ENCODE measurements around the gene OR10C1. TPM values are rescaled to one million over a fixed set of nuclear protein-coding genes. Genes with fewer than 3 reads are reported as not detected.

Gene OR10C1
- total RNA-seq, 1 donor from 2014 or later = not detected

DNA sequence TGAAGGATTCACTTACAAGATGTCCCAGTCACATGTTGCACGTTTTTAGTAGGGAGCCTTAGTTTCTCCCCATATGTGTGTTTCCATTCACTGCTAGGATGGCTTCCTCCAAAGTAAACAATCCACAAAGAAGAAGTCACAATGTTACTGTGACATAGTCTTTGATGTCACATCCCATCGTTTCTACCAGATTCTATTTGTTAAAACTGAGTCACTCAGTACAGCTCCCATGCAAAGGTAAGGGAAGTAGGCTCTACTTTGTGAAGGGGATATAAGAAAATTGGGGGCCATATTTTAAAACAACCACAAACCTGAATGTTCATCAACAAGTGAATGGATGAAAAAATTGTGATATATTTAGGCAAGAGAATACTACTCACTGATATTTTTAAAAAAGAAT lies 17.9 kb downstream of the OR10C1 start, which contains the start of the genes OR11A1 and OR2H1:
Gene OR11A1, minus strand, starts transcription at position 101 of the 400 bp plus-strand sequence. CDS start 29,430 bp downstream, outside the sequence.
Gene OR2H1, plus strand, starts transcription at position 185 of the 400 bp plus-strand sequence. CDS start 4,615 bp downstream, outside the sequence.
- no peak for DNase-seq (ENCODE audit: low read depth)
- TF ChIP-seq, protein P1, sequence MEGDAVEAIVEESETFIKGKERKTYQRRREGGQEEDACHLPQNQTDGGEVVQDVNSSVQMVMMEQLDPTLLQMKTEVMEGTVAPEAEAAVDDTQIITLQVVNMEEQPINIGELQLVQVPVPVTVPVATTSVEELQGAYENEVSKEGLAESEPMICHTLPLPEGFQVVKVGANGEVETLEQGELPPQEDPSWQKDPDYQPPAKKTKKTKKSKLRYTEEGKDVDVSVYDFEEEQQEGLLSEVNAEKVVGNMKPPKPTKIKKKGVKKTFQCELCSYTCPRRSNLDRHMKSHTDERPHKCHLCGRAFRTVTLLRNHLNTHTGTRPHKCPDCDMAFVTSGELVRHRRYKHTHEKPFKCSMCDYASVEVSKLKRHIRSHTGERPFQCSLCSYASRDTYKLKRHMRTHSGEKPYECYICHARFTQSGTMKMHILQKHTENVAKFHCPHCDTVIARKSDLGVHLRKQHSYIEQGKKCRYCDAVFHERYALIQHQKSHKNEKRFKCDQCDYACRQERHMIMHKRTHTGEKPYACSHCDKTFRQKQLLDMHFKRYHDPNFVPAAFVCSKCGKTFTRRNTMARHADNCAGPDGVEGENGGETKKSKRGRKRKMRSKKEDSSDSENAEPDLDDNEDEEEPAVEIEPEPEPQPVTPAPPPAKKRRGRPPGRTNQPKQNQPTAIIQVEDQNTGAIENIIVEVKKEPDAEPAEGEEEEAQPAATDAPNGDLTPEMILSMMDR (conservative IDR thresholded peaks at IDR 0.05; ENCODE audit: low read depth, low read length) = no peak
- no peak within 1 kb of the TSS for H3K4me3 ChIP-seq (ENCODE audit: low read depth, low read length)

DNA sequence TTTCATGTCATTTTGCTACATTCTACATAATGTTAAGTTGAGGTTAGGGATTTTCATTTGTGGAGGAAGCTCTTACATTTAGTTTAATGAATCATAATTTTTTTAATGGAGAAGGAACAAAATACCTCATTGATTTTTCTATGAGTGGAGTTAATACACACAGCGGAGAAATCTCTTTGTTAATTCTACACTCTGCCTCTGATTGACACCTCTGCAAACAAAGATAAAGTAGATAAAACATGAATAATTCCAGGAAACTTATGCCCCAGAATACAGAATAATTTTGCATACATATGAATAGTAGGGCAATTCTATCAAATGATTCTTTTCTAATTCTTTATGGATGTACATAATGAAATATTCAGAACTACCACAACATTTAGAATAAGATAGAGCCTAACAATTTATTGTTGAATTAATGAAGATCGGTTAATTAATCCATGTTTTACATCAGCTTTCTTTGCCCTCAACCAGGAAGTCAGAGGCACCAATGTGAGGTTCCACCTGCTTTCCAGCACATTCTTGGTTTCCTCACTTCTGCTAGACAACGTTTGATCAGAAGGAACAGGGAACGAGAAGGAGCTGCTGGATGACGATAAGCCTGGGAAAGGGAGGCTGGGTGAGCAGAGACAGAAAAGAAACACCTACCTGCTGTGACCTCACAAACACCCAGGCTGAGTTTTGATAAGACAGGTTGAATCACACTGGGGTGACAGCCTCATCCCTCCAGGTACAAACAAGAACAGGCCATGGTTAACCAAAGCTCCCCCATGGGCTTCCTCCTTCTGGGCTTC lies 22.1 kb downstream of the OR10C1 start:
- no peak for DNase-seq (ENCODE audit: low read depth)
- no peak overlapping the region for H3K4me3 ChIP-seq (ENCODE audit: low read depth, low read length)
- TF ChIP-seq, protein P1 (conservative IDR thresholded peaks at IDR 0.05; ENCODE audit: low read depth, low read length) = no peak

DNA sequence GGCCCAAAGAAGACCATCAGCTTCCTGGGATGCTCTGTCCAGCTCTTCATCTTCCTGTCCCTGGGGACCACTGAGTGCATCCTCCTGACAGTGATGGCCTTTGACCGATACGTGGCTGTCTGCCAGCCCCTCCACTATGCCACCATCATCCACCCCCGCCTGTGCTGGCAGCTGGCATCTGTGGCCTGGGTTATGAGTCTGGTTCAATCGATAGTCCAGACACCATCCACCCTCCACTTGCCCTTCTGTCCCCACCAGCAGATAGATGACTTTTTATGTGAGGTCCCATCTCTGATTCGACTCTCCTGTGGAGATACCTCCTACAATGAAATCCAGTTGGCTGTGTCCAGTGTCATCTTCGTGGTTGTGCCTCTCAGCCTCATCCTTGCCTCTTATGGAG lies 22.9 kb downstream of the OR10C1 start:
- DNase-seq (ENCODE audit: low read depth) = no peak
- no peak overlapping the region for H3K4me3 ChIP-seq (ENCODE audit: low read depth, low read length)
- TF ChIP-seq, protein P1 (conservative IDR thresholded peaks at IDR 0.05; ENCODE audit: low read depth, low read length) = no peak

DNA sequence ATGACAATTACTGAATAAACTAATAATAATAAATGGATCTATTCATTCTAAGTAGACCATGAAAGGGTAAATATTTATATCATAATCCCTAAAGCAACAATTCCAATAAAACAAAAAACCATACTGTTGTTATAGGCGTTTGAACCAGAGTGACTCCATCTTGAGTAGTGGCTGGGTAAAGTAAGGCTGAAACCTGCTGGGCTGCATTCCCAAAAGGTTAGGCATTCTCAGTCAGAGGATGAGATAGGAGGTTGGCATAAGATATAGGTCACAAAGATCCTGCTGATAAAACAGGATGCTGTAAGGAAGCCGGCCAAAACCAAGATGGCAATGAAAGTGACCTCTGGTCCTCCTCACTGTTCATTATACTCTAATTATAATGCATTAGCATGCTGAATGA lies 26.2 kb downstream of the OR10C1 start:
- H3K4me3 ChIP-seq (ENCODE audit: low read depth, low read length) = no peak overlapping the region
- TF ChIP-seq, protein P1 (conservative IDR thresholded peaks at IDR 0.05; ENCODE audit: low read depth, low read length) = no peak
- DNase-seq (ENCODE audit: low read depth) = no peak

DNA sequence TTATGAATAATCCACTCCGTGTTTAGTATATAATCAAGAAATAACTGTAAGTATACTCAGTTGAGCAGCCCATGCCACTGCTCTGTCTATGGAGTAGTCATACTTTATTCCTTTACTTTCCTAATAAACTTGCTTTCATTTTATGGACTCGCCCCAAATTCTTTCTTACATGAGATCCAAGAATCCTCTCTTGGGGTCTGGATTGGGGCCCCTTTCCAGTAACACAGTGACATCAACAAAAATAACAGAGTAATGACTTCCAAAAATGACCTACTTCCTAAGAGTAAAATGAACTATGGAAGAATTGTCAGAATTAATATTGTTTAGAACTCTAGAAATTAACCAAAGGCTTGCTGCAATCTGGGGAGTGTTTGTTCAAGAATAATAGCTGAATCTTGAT lies 26.7 kb downstream of the OR10C1 start:
- TF ChIP-seq, protein P1 (conservative IDR thresholded peaks at IDR 0.05; ENCODE audit: low read depth, low read length) = no peak
- no peak overlapping the region for H3K4me3 ChIP-seq (ENCODE audit: low read depth, low read length)
- no peak for DNase-seq (ENCODE audit: low read depth)

DNA sequence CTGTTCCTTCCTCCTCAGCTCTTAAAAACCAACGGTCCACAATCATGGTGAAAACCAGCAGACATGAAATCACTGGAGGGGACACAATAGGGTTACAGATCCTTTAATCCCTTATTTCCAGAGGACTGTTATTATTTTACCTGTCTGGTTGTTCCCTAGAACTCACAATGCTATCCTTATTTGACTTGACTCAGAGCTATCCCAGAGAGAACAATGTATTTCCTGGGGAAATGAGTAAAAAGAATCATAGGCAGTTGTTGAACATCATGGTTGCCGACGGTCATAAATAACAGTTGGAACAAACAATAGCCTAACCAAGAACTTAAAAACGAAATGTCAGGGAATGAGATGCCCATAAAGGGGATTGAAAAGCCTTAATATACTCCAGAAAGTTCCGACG lies 27.1 kb downstream of the OR10C1 start:
- TF ChIP-seq, protein P1 (conservative IDR thresholded peaks at IDR 0.05; ENCODE audit: low read depth, low read length) = no peak
- no peak for DNase-seq (ENCODE audit: low read depth)
- H3K4me3 ChIP-seq (ENCODE audit: low read depth, low read length) = no peak overlapping the region

DNA sequence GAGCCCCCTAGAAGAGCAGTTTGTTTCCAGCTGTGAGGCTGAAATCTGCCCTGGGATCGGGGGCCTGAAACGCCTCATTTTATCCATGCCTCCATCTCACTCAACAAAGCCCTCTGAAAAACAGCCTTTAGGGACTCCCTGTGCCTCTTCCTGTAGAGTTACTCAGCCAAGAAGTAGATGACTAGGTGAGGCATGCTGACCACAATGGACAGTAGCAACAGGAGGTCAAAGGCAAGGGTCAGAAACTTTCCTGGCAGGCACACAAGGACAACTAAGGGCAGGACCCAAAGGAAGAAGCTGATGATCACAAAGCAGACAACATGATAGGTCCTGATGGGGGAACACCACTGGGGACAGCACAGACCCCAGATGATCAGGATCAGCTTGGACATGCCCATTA lies 35.9 kb downstream of the OR10C1 start:
- no peak for DNase-seq (ENCODE audit: low read depth)
- TF ChIP-seq, protein P1 (conservative IDR thresholded peaks at IDR 0.05; ENCODE audit: low read depth, low read length) = no peak
- no peak overlapping the region for H3K4me3 ChIP-seq (ENCODE audit: low read depth, low read length)
